WTC11 (cell line): Measurements from ENCODE around the gene IL17F.

Experiments used
- EMX1 ChIP-seq: fragments of 250-450 bp; sonication (Bioruptor Pico); IDR thresholded peaks from 2 replicates; pipeline ENCODE4 v1.8.0; 2021; ENCODE audit warnings: mild to moderate bottlenecking
- FOXP1 ChIP-seq: sonication (generic); formaldehyde crosslinking; IDR thresholded peaks from 2 replicates; pipeline ENCODE4 v1.8.0; 2022; ENCODE audit warnings: missing genetic modification reagents, mild to moderate bottlenecking, moderate library complexity, borderline replicate concordance
- SP1 ChIP-seq: sonication (generic); formaldehyde crosslinking; conservative IDR thresholded peaks from 2 replicates; pipeline ENCODE4 v1.8.1; 2022; ENCODE audit warnings: missing genetic modification reagents
- ZBTB21 ChIP-seq: sonication (generic); formaldehyde crosslinking; IDR thresholded peaks from 2 replicates; pipeline ENCODE4 v1.8.1; 2023; ENCODE audit warnings: mild to moderate bottlenecking, missing genetic modification reagents, borderline replicate concordance
- TF ChIP-seq, protein P1 (sequence below): fragments of 200-600 bp; IDR thresholded peaks from 2 replicates; pipeline ENCODE4 v1.8.0; 2022; ENCODE audit warnings: antibody characterized with exemption
- TF ChIP-seq, protein P2 (sequence below): sonication (generic); formaldehyde crosslinking; IDR thresholded peaks from 2 replicates; pipeline ENCODE4 v1.8.1; 2023; ENCODE audit warnings: mild to moderate bottlenecking, missing genetic modification reagents
- TF ChIP-seq, protein P3 (sequence below): sonication (generic); formaldehyde crosslinking; conservative IDR thresholded peaks from 2 replicates; pipeline ENCODE4 v1.8.1; 2022; ENCODE audit warnings: mild to moderate bottlenecking, missing genetic modification reagents
- TF ChIP-seq, protein P4 (sequence below): sonication (generic); formaldehyde crosslinking; IDR thresholded peaks from 2 replicates; pipeline ENCODE4 v1.8.1; 2023; ENCODE audit warnings: mild to moderate bottlenecking, missing genetic modification reagents, moderate library complexity
- TF ChIP-seq, protein P5 (sequence below): sonication (generic); formaldehyde crosslinking; IDR thresholded peaks from 2 replicates; pipeline ENCODE4 v1.8.0; 2022; ENCODE audit warnings: mild to moderate bottlenecking, missing genetic modification reagents
- TF ChIP-seq, protein P6 (sequence below): sonication (generic); formaldehyde crosslinking; IDR thresholded peaks from 2 replicates; pipeline ENCODE4 v1.8.0; 2022; ENCODE audit warnings: mild to moderate bottlenecking, missing genetic modification reagents
- TF ChIP-seq, protein P7 (sequence below): sonication (generic); formaldehyde crosslinking; IDR thresholded peaks from 2 replicates; pipeline ENCODE4 v1.8.1; 2022; ENCODE audit warnings: mild to moderate bottlenecking, moderate library complexity, missing genetic modification reagents

DNA sequence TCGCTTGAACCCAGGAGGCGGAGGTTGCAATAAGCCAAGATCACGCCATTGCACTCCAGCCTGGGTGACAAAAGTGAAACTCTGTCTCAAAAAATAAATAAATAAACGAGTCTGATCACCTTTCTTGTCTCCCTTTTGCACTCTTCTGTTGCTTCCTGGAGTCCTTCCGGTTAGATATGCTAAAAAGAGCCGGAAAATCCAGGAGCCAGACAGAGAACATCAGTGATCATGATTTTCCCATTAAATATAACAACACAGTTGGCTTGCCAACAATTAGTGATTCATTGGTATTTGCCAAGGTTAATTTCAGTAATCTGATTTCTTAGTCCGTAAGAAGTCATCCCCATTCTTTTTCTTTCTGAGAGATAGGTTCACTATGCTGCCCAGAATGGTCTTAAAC lies 43.9 kb upstream of the IL17F start:
- TF ChIP-seq, protein P1, sequence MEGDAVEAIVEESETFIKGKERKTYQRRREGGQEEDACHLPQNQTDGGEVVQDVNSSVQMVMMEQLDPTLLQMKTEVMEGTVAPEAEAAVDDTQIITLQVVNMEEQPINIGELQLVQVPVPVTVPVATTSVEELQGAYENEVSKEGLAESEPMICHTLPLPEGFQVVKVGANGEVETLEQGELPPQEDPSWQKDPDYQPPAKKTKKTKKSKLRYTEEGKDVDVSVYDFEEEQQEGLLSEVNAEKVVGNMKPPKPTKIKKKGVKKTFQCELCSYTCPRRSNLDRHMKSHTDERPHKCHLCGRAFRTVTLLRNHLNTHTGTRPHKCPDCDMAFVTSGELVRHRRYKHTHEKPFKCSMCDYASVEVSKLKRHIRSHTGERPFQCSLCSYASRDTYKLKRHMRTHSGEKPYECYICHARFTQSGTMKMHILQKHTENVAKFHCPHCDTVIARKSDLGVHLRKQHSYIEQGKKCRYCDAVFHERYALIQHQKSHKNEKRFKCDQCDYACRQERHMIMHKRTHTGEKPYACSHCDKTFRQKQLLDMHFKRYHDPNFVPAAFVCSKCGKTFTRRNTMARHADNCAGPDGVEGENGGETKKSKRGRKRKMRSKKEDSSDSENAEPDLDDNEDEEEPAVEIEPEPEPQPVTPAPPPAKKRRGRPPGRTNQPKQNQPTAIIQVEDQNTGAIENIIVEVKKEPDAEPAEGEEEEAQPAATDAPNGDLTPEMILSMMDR, result no peak
- TF ChIP-seq, protein P2, sequence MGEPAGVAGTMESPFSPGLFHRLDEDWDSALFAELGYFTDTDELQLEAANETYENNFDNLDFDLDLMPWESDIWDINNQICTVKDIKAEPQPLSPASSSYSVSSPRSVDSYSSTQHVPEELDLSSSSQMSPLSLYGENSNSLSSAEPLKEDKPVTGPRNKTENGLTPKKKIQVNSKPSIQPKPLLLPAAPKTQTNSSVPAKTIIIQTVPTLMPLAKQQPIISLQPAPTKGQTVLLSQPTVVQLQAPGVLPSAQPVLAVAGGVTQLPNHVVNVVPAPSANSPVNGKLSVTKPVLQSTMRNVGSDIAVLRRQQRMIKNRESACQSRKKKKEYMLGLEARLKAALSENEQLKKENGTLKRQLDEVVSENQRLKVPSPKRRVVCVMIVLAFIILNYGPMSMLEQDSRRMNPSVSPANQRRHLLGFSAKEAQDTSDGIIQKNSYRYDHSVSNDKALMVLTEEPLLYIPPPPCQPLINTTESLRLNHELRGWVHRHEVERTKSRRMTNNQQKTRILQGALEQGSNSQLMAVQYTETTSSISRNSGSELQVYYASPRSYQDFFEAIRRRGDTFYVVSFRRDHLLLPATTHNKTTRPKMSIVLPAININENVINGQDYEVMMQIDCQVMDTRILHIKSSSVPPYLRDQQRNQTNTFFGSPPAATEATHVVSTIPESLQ (CRISPR knock-in tag), result no peak
- TF ChIP-seq SP1, result no peak
- TF ChIP-seq, protein P3, sequence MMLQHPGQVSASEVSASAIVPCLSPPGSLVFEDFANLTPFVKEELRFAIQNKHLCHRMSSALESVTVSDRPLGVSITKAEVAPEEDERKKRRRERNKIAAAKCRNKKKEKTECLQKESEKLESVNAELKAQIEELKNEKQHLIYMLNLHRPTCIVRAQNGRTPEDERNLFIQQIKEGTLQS, result no peak
- TF ChIP-seq, protein P4, sequence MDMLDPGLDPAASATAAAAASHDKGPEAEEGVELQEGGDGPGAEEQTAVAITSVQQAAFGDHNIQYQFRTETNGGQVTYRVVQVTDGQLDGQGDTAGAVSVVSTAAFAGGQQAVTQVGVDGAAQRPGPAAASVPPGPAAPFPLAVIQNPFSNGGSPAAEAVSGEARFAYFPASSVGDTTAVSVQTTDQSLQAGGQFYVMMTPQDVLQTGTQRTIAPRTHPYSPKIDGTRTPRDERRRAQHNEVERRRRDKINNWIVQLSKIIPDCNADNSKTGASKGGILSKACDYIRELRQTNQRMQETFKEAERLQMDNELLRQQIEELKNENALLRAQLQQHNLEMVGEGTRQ (CRISPR knock-in tag), result no peak
- no peak for TF ChIP-seq FOXP1 (CRISPR knock-in tag)
- TF ChIP-seq, protein P5, sequence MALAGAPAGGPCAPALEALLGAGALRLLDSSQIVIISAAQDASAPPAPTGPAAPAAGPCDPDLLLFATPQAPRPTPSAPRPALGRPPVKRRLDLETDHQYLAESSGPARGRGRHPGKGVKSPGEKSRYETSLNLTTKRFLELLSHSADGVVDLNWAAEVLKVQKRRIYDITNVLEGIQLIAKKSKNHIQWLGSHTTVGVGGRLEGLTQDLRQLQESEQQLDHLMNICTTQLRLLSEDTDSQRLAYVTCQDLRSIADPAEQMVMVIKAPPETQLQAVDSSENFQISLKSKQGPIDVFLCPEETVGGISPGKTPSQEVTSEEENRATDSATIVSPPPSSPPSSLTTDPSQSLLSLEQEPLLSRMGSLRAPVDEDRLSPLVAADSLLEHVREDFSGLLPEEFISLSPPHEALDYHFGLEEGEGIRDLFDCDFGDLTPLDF (CRISPR knock-in tag), result no peak
- TF ChIP-seq, protein P6, sequence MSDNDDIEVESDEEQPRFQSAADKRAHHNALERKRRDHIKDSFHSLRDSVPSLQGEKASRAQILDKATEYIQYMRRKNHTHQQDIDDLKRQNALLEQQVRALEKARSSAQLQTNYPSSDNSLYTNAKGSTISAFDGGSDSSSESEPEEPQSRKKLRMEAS (CRISPR knock-in tag), result no peak
- TF ChIP-seq EMX1 (CRISPR knock-in tag), result no peak
- TF ChIP-seq, protein P7, sequence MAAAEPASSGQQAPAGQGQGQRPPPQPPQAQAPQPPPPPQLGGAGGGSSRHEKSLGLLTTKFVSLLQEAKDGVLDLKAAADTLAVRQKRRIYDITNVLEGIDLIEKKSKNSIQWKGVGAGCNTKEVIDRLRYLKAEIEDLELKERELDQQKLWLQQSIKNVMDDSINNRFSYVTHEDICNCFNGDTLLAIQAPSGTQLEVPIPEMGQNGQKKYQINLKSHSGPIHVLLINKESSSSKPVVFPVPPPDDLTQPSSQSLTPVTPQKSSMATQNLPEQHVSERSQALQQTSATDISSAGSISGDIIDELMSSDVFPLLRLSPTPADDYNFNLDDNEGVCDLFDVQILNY (CRISPR knock-in tag), result no peak
- TF ChIP-seq ZBTB21 (CRISPR knock-in tag), result no peak
